K562 (cell line): Measurements from ENCODE around the gene RCC2. TPM values are rescaled to one million over a fixed set of nuclear protein-coding genes. Genes with fewer than 3 reads are reported as not detected.

Experiments
- HCFC1 ChIP-seq: IDR thresholded peaks from 2 replicates; pipeline ENCODE4 v1.6.1; 2012; ENCODE audit warnings: low read depth, low read length, improper control_type of control experiment
- MEF2D ChIP-seq: conservative IDR thresholded peaks from 2 replicates; pipeline ENCODE4 v1.6.1; 2016; ENCODE audit warnings: low read depth, missing genetic modification characterization, missing compliant biosample characterization
- XRCC3 ChIP-seq: fragments of 450-650 bp; IDR thresholded peaks from 2 replicates; pipeline ENCODE4 v1.6.1; 2017; ENCODE audit warnings: mild to moderate bottlenecking, moderate library complexity
- ZNF24 ChIP-seq: fragments of 450-650 bp; IDR thresholded peaks from 2 replicates; pipeline ENCODE4 v1.6.1; 2016
- ZNF274 ChIP-seq: IDR thresholded peaks from 2 replicates; pipeline ENCODE4 v1.6.1; 2011; ENCODE audit warnings: low read depth, mild to moderate bottlenecking, low read length, moderate library complexity, borderline replicate concordance
- polyA plus RNA-seq, 8 experiments: library from polyadenylated mRNA; depleted of rRNA in 4 of 8; stranded (reverse) in 5 of 8; unstranded in 3 of 8; fragments of >200 nt; fragmentation: Nextera tagmentation in 2 of 8; fragmentation: Illumina TruSeq in 1 of 8; extraction: Ambion mirVana in 2 of 8; extraction: Trizol in 1 of 8; gene quantifications; 2 replicates each; pipeline versions ENCODE4 v1.2.1 to v1.2.3, GENCODE V29; 2011 to 2014; ENCODE audit warnings: inconsistent platforms in 1 of 8, missing spikeins in 1 of 8
- total RNA-seq, 7 experiments: library from RNA; depleted of rRNA in 6 of 7; stranded (reverse); fragments of >200 nt in 6 of 7; fragmentation: Illumina TruSeq in 2 of 7; extraction: Trizol in 2 of 7; gene quantifications; 2 replicates each; pipeline versions ENCODE4 v1.2.1 to v1.2.3, GENCODE V29; 2011 to 2021; ENCODE audit warnings: low replicate concordance in 1 of 7
- TF ChIP-seq, protein P1 (sequence below), 2 experiments: fragments of 450-650 bp in 1 of 2; sonication (generic) in 1 of 2; formaldehyde crosslinking in 1 of 2; IDR thresholded peaks; 2 replicates each; pipeline versions ENCODE4 v1.7.1 to v1.9.0; 2016 to 2022; ENCODE audit warnings: inconsistent platforms in 1 of 2, mild to moderate bottlenecking in 1 of 2, missing genetic modification reagents in 1 of 2
- TF ChIP-seq, protein P2 (sequence below): sonication (generic); formaldehyde crosslinking; IDR thresholded peaks from 2 replicates; pipeline ENCODE4 v1.8.0; 2022; ENCODE audit warnings: mild to moderate bottlenecking, missing genetic modification reagents

The RCC2 gene
- total and polyA plus RNA-seq, 9 of the 15 experiments (the other 6 are each of a cell fraction or from before 2014, with no cell fraction given), result 31.8 to 292 (median 116) TPM

DNA sequence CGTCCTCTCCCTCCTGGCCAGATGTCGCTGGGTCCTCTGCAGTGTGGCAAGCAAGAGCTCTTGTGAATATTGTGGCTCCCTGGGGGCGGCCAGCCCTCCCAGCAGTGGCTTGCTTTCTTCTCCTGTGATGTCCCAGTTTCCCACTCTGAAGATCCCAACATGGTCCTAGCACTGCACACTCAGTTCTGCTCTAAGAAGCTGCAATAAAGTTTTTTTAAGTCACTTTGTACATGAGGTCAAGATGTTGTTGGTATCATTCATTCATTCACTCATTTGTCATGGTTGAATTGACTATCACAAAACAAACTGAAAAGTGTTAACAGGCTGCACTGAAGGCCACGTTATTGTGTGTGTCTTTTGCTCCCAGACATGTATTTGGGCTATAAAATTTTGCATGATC lies 75.7 kb downstream of the RCC2 start (continued):
- TF ChIP-seq, protein P1, sequence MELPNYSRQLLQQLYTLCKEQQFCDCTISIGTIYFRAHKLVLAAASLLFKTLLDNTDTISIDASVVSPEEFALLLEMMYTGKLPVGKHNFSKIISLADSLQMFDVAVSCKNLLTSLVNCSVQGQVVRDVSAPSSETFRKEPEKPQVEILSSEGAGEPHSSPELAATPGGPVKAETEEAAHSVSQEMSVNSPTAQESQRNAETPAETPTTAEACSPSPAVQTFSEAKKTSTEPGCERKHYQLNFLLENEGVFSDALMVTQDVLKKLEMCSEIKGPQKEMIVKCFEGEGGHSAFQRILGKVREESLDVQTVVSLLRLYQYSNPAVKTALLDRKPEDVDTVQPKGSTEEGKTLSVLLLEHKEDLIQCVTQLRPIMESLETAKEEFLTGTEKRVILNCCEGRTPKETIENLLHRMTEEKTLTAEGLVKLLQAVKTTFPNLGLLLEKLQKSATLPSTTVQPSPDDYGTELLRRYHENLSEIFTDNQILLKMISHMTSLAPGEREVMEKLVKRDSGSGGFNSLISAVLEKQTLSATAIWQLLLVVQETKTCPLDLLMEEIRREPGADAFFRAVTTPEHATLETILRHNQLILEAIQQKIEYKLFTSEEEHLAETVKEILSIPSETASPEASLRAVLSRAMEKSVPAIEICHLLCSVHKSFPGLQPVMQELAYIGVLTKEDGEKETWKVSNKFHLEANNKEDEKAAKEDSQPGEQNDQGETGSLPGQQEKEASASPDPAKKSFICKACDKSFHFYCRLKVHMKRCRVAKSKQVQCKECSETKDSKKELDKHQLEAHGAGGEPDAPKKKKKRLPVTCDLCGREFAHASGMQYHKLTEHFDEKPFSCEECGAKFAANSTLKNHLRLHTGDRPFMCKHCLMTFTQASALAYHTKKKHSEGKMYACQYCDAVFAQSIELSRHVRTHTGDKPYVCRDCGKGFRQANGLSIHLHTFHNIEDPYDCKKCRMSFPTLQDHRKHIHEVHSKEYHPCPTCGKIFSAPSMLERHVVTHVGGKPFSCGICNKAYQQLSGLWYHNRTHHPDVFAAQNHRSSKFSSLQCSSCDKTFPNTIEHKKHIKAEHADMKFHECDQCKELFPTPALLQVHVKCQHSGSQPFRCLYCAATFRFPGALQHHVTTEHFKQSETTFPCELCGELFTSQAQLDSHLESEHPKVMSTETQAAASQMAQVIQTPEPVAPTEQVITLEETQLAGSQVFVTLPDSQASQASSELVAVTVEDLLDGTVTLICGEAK (IDR thresholded peaks at IDR 0.05), result peak; percentile 70
- TF ChIP-seq, protein P1 (CRISPR knock-in tag; IDR thresholded peaks at IDR 0.05), result no peak
- TF ChIP-seq ZNF274, result no peak
- TF ChIP-seq ZNF24, result peak; percentile 75
- no peak for TF ChIP-seq MEF2D (tag)
- TF ChIP-seq HCFC1, result no peak
- TF ChIP-seq XRCC3, result no peak
- TF ChIP-seq, protein P2, sequence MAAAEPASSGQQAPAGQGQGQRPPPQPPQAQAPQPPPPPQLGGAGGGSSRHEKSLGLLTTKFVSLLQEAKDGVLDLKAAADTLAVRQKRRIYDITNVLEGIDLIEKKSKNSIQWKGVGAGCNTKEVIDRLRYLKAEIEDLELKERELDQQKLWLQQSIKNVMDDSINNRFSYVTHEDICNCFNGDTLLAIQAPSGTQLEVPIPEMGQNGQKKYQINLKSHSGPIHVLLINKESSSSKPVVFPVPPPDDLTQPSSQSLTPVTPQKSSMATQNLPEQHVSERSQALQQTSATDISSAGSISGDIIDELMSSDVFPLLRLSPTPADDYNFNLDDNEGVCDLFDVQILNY (CRISPR knock-in tag), result no peak
